Non-pigmented ciliary epithelial cell (primary cell): Measurements from ENCODE around the gene NKAIN2.
A peak's percentile ranks its signal among the peaks of the same experiment; 100 is the strongest.
"Not testable (repeated sequence)": the region's sequence is repeated elsewhere in the genome, so short reads cannot be mapped to it uniquely, and the experiment has no call there.

ENCODE experiments used
- DNase-seq: peaks from one replicate; pipeline ENCODE4 v3.0.0-alpha.2; 2010; ENCODE audit warnings: low read depth

The NKAIN2 gene

DNA sequence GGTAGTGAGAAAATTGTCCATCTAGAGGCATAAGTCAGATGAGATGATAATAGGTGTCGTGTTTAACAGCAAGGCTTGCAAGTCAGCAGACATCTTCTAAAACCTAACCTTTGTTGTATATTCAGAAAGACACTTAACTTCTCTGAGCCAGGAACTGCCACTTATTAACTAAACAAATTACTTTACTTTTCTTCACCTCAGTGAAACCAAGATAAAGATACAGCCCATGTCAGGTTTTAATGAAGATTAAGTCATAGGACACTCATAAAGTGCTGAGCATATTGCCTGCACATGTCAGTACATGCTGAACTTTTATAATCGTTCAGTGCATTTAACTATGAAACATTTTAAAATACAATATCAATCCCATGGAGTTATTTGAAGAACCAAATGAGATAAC lies 286.8 kb downstream of the NKAIN2 start:
- DNase-seq = no peak

DNA sequence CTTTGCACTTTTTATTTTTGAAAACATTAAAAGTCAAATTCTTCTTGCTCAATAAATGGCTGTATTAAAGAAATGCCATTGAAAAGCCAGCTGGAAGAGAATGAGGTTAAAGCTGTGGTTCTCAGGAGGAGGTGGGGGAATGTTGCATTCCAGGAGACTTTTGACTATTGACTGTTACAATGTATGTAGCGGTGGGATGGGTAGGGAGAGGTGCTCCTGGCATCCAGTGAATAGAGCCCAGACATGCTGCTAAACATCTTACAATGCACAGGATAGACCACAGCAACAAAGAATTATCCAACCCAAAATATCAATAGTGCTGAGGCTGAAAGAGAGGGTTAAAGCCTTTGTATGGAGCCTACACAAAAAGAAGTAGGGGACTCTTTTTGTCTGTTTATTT lies 295.9 kb downstream of the NKAIN2 start:
- DNase-seq = no peak

DNA sequence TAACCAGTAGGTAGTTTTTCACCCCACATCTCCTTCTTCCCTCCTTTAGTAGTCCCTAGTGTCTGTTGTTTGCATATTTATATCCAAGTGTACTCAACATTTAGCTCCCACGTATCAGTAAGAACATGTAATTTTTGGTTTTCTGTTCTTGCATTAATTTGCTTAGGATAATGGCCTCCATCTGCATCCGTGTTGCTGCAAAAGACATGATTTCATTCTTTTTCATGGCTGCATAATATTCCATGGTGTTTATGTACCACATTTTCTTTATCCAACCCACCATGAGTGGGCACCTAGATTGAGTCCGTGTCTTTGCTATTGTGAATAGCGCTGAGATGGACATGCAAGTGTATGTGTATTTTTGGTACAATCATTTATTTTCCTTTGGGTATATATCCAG lies 306.8 kb downstream of the NKAIN2 start:
- no peak for DNase-seq

DNA sequence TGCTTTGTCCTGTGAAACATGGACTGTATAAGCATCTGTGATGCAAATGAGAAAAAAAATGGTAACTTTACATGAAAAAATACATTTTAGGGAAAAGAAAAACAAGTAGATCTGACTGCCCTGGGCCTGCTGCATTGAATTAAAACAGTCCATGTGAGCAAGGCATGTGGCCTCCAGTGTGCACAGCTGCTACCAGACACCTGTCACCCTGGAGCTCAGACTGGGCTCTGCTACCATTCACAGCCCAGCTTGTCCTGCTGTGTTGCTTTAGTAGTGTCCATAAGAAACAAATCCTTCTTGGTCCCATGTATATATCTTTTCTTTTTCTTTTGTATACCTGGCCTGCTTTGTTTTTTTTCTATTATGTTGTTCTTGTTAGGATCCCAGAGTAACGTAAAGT lies 315.9 kb downstream of the NKAIN2 start:
- no peak for DNase-seq

DNA sequence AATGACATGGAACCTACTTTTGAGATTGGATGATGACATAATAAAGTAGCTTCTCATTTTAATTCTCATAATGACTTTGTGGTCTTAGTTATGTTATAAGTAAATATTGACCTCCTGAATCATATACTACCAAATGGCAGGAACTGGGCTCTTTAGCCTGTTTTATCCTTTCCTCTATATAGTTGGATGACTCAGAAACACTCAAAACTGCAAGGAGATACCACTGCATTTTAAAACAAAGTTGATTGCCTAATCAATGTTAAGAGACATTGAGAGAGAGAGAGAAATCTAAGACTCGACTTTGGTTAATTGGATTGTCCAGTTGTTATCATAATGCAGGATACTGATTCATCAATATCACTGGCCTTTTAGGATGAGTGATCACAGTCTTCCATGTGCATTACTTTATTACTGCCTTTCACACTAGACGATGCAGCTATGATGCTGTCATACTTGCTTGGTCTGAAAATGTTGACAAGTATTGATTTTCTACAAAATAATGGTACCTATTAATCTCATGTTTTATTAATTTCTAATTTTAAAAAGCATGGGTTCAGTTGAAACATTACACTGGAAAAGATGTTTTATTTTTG lies 320.0 kb downstream of the NKAIN2 start:
- DNase-seq = no peak

DNA sequence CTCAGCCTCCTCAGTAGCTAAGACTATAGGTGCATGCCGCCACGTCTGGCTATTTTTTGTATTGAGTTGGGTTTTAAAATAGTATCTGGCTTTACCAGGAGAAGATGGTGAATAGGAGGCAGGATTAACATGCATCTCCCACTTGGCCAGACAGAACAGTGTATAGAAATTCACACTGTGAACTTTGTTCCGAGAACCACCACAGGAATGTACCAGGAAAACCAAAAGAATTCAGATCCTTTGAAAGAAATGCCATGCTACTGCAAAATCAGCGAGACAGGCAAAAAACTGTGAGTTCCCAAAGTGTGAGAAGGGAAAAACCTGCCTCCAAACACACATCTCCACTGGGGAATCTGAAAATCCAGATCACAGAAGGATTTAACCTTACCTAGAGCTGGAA lies 327.6 kb downstream of the NKAIN2 start:
- peak; percentile 51 for DNase-seq

DNA sequence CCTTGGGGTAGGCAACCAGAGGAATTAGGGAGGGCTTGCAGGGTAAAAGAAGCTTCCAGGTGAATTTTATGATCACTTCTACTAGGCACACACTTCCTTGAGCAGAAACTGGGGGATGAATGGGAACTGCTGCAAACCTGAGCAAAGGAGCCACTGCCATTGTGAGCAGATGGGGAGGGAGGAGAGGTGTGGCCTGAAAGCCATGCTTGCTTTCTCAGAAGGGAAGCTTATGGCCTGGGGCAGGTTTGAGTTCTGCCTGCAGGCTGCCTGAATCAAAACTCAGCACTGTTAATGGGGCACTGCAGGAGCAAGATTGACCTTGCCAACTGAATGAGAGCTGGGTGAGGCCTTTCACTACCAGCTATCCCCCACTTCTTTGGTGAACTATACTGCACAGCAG lies 328.1 kb downstream of the NKAIN2 start:
- no peak for DNase-seq

DNA sequence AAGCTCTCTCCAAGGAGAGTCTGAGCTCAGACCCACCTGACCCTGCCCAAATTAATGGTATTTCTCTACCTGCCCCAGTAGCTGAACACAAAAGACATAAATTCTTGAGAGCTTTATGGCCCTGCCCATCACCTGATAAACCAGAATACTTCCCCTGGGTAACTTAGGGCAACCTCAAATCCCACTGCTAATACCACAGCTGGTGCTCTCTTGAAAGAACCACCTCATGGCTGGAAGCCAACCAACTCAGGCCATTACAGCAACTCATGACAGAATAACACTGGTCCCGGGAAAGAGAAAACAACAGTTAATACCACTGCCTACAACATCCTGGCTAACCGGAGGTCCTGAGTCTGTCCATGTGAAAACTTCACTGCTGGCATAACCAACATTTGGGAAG lies 328.6 kb downstream of the NKAIN2 start:
- peak; percentile 5 for DNase-seq

DNA sequence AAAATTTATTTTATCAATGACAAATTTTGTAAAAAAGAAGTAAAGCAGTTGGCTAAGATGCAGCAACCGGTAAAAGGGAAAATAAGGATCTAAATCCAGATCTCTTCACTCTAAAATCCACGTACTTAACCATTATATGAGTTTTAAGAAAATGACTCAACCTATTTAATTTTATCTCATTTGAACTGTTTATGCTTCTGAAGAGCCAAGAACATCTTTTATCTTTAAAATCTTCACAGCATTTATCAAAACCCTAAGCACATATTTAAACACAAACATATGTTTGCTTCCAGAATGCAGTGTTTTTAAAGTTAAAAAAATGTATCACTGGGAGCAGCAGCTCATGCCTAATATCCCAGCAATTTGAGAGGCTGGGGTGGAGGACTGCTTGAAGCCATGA lies 339.2 kb downstream of the NKAIN2 start:
- no peak for DNase-seq

DNA sequence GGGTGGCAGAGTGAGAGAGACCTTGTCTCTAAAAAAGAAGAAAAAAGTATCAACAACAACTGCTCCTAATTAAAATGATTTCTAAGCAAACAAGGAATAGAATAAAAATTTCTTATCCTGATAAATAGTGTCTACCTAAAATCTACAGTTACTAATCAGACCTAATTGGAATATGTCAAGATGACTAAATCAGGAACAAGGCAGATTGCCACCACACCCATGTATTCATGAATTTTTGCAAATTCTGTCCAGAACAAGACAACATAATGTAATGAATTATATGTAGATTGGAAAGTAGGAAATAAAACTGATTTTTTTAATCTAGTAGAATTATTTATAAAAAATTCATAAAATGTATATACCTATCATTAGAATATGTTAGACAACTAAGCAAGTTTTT lies 339.8 kb downstream of the NKAIN2 start:
- DNase-seq = no peak

DNA sequence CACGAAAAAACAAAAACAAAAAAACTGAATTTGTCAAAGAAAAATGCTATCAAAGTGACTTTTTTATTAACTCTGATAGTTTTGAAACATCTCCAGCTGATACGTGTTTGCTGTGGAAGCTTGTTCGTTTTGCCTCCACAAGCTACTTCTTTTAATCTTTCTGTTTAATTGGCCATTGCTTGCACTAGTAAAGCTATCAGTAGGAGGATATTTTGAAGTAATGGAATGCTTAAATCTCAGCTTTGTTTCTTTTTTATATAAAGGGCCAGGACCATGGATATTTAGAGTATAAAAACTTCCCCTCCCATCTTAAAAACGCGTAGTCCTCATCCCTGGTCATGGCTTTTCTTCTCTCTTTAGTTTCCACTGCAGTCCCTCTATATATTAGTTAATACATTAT lies 344.0 kb downstream of the NKAIN2 start:
- DNase-seq = no peak

DNA sequence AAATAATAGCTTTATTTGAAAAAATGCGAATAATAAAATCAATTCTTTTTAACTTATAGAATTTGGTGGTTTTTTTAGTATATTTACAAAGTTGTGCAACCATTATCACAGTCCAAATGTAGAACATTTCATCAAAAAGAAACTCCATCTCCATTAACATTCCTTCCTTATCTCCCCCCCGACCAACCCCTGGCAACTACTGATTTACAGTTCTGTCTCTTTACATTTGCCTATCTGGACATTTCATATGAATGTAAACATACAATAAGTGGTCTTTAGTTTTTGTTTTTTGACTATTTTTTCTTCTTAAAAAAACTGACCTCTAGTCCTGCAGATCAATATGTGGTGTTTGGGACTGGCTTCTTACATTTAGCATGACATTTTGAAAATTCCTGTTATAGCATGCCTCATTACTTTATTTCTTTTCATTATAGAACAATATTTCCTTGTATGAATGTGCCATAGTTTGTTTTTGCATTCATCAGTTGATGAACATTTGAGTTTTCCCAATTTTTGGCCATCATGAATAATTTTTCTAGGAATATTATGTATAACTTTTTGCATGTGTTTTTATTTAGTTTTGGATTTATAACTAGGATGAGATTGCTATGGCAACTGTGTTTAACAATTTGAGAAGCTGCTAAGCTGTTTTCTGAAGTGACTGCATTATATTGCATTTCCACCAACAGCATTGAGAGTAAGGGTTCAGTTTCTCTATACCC lies 344.7 kb downstream of the NKAIN2 start:
- DNase-seq = no peak

DNA sequence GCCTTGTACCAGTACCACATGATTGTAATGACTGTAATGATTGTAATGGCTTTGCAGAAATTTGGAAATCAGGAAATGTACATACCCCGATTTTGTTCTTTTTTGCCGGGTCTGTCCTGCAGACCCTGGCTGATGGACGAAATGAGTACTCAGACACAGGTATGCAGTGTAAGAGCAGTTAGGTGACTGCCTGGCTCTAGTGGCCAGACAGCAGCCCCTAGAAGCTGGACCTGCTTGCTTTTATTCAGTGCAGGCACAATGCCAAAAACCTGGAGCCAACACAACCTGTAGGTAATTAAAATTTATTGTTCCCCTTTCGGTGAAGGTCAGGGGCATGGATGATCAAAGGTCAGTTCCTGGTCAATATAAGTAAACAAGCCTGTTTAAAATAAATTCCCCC lies 346.0 kb downstream of the NKAIN2 start:
- no peak for DNase-seq

DNA sequence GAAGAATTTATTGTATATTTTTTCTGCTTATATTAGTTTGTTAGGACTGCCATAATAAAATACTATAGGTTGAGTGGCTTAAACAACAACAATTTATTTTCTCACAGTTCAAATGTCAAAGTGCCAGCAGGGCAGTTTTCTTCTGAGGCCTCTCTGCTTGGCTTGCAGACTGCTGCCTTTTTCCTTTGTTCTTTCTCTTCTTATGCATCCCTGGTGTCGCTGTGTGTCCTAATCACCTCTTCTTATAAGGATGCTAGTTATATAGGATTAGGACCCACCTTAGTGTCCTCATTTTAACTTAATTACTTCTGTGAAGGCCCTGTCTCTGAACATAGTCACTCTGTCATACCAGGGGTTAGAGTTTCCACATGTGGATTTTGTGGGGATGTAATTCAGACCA lies 354.4 kb downstream of the NKAIN2 start:
- DNase-seq = no peak

DNA sequence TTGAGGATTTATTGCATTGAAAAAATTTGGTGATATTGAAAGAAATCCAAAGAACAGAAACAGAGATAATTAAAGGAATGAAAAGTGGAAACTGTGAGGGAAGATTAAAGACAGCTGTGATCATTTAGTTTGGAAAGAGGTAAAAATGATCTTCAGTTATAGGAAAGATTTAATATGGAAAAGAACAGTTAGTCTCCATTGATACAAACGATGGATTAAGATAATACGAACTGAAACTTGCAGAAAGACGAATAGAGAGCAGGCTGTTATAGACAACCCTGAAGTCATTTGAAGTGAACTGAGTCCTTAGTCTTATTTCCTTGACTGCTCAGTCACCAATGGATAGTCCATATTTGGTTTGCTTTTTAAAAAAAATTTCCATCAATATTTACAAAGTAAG lies 360.0 kb downstream of the NKAIN2 start:
- DNase-seq = no peak

DNA sequence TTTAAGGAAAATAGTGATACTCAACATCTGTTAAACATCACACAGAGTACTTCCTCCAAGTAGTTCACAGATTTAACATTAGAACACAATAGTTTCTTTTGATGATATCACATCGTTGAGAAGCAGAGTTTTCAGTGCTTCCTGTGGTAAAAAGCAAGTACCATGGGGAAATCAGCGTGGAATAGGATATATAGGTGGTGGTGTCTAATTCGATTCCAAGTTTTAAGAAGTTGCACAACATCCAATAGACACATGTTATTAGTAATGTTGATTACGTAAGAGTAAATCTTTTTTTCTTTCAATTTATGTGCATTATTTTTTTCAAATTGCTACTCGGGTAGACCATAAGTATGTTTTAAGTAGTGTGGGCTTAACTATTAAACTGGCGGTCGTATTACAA lies 360.7 kb downstream of the NKAIN2 start:
- no peak for DNase-seq

DNA sequence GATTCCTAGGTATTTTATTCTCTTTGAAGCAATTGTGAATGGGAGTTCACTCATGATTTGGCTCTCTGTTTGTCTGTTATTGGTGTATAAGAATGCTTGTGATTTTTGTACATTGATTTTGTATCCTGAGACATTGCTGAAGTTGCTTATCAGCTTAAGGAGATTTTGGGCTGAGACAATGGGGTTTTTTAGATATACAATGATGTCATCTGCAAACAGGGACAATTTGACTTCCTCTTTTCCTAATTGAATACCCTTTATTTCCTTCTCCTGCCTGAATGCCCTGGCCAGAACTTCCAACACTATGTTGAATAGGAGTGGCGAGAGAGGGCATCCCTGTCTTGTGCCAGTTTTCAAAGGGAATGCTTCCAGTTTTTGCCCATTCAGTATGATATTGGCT lies 363.6 kb downstream of the NKAIN2 start:
- not testable (repeated sequence) for DNase-seq

DNA sequence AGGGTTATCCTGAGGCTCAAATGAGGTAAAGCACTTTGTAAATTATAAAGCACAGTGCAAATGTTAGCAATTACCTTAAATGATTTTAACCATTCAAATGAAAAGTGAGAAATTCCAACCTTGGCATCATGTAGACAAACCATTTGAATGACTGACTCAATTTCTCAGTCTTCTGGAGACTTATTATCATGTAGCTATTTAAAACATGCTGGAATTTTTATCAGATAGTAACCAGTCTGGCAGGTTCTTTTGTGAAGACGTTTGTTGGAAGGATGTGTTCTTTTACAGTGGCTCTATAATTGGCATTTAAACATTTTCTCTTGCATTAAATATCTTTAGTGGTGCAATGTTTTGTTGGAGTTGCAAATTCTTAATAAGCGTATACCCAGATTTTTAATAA lies 386.6 kb downstream of the NKAIN2 start:
- DNase-seq = no peak

DNA sequence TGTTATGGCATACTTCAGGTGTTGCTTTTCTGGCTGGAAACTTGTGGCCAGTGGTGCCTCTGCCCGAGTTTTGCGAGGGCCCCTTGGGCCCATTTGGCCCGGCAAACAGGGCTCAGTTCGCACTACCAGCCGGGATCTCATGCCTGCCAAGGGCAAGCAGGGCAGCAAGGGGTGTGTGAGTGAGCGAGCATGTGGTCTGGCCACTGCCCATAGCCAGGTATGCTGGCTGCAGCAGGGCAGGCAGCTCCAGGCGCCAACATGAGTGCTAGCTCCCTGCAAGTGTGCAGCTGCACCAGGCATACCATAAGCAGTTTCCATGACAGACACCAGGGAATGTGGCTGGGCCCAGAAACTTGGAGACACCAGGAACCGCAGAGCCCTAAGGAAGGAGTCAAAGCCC lies 389.5 kb downstream of the NKAIN2 start:
- no peak for DNase-seq

DNA sequence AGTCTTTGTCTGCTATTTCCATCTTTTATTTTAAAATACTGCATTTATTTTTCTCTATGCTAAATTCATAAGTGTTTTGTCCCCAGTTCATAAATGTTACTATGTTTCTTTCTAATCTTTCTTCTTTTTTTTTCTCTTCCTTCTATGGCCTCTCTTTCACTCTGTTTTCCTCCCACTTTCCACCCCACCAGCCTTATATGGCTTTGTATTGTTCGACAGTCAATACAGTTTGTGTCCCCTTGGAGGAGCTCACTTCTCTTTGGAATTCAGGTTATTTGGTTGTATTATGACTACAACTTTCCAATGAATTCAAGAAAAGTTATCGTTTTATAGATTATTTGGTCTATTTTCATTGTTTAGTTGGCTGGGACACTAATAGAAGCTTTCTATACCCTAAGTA lies 393.5 kb downstream of the NKAIN2 start:
- no peak for DNase-seq

DNA sequence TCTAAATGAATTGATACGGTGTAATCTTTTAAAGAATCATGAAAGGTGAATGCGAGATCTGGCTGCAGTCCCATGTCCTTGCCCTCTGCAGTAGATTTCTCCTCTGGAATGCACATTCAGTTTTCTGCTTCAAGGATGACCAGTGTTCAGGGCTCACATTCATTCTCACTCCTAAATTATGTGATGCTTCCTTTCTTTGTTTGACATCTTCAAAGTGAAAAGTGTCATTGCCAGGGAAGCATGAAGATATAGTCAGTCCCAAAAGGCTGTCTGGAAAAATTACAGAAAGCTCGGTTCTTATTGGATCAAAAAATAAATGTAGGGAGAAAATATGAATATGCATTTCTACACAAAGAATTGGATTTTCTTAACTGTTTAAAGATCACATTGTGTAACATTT lies 395.6 kb downstream of the NKAIN2 start:
- DNase-seq = no peak

DNA sequence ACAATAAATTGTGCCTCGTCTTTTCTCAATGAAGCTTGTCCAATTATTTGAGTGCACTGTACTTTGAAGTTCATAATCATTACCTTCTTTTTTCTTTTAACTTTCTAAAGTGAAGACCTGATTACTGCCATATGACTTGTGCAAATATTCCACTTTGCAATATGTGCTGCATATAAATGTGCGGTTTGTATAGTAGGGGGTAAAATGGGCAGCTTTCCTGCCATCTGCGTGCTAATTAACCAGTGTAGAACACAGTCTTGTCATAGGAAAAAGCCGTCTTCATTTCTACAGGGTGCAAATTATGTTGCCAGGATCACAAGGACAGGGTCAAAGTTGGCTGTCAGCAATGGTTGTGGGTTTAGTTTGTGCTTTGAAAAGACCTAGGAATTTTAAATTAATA lies 397.0 kb downstream of the NKAIN2 start:
- no peak for DNase-seq

DNA sequence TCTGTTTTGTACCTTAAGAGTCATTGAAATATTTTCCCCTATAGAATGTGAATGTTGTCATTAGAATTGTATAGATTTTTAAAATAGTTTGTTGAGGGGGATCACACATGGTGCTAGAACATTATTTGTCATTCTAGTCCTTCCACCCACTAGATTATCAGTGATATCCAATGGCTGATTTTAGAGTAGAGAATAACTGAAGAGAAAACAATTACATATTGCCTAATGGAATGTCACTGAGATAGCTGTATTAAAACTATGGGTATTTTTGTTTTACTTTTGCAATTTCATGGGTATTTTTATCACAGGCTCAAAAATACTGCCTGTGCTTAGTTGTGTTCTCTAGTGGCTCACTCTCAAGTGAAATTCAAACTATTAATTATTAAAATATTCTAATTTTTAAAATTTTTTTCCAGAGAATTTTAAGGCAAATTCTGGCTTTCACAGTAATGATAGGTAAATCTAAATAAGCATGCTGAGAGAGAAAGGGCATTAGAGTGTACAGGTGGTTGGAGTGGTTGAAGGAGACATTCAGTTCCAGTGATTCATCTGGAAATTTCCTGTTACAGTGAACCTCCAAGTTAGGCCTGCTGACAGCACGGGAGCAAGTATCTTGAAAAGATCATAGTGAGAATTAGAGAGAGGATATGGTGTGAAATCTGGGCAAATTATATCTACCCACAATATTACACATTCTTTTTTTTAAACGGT lies 399.6 kb downstream of the NKAIN2 start:
- peak; percentile 35 for DNase-seq

DNA sequence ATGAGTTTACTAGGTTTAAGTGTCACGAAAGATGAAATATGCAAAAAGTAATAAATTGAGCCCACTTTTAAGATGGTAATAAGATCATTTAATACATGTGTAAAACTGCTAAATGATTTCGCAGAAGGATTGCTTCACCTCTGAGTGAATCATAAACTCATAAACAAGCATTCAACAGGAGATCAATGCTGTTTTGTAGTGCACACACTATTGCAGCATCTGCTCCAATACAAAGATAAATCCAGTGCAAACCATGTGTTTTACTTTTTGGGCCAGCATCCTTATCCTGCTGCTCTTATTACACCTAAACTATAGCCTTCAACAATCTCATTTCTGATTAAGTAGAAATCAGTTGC lies 400.1 kb downstream of the NKAIN2 start:
- no peak for DNase-seq
